PC-3 (cell line): Measurements from ENCODE around the gene RNF166. TPM values are rescaled to one million over a fixed set of nuclear protein-coding genes. Genes with fewer than 3 reads are reported as not detected.

ENCODE experiments used
- ATAC-seq: fragments of 200-7000 bp; cut with Tn5 transposase; 2 replicates; pipeline ENCODE4 v1.9.1; 2020; ENCODE audit warnings: mild to moderate bottlenecking, moderate library complexity
- BruUV-seq: library from RNA; stranded (reverse); fragments of 400-500 nt; replicated peaks from 2 replicates; lab custom pipeline; 2021; lab: Mats Ljungman, UMichigan
- CTCF ChIA-PET: fragments of 300-600 bp; sonication (Branson Sonifier 250); formaldehyde crosslinking; loops from one replicate; lab custom pipeline; 2022; ENCODE audit warnings: antibody characterized with exemption; lab: Charles Lee
- POLR2A ChIA-PET: fragments of 300-600 bp; sonication (Branson Sonifier 250); formaldehyde crosslinking; loops from one replicate; lab custom pipeline; 2022; ENCODE audit warnings: antibody characterized with exemption; ENCODE audit not compliant: unreplicated experiment; lab: Charles Lee
- DNase-seq: peaks from one replicate; pipeline ENCODE4 v3.0.0-alpha.2; 2015
- H2AFZ ChIP-seq: fragments of 300-600 bp; sonication (generic); 2 replicates; pipeline ENCODE4 v1.6.0; 2016; ENCODE audit warnings: antibody characterized with exemption, low read length
- H3F3A ChIP-seq: fragments of 300-600 bp; sonication (generic); one replicate; pipeline ENCODE4 v1.6.0; 2017; ENCODE audit warnings: antibody characterized with exemption, low read length, control low read depth, mild to moderate bottlenecking; ENCODE audit not compliant: unreplicated experiment
- H3K27ac ChIP-seq: fragments of 300-600 bp; sonication (generic); 2 replicates; pipeline ENCODE4 v1.5.1; 2016; ENCODE audit warnings: mild to moderate bottlenecking, low read length
- H3K27me3 ChIP-seq: fragments of 300-600 bp; sonication (generic); 2 replicates; pipeline ENCODE4 v1.6.1; 2016; ENCODE audit warnings: low read length, mixed read lengths
- H3K36me3 ChIP-seq: fragments of 300-600 bp; sonication (generic); 2 replicates; pipeline ENCODE4 v1.6.1; 2016; ENCODE audit warnings: low read depth, mixed run types, low read length, mixed read lengths
- H3K4me1 ChIP-seq: fragments of 300-600 bp; sonication (generic); 2 replicates; pipeline ENCODE4 v1.5.1; 2016; ENCODE audit warnings: low read length; ENCODE audit not compliant: insufficient read depth
- H3K4me2 ChIP-seq: fragments of 300-600 bp; sonication (generic); 2 replicates; pipeline ENCODE4 v1.6.0; 2016; ENCODE audit warnings: low read length
- H3K4me3 ChIP-seq: fragments of 300-600 bp; sonication (generic); 2 replicates; pipeline ENCODE4 v1.5.1; 2016; ENCODE audit warnings: mild to moderate bottlenecking, low read length, mixed read lengths
- H3K79me2 ChIP-seq: fragments of 300-600 bp; sonication (generic); 2 replicates; pipeline ENCODE4 v1.6.1; 2017; ENCODE audit warnings: low read length, mixed read lengths
- H3K9ac ChIP-seq: fragments of 300-600 bp; sonication (generic); 2 replicates; pipeline ENCODE4 v1.6.0; 2016; ENCODE audit warnings: mild to moderate bottlenecking, low read length
- H3K9me2 ChIP-seq: fragments of 300-600 bp; sonication (generic); replicated peaks from 2 replicates; pipeline ENCODE4 v1.6.1; 2016; ENCODE audit warnings: mixed run types, low read length, mixed read lengths
- H3K9me3 ChIP-seq: fragments of 300-600 bp; sonication (generic); 2 replicates; pipeline ENCODE4 v1.6.1; 2016; ENCODE audit warnings: low read length, mixed read lengths
- H4K20me1 ChIP-seq: fragments of 300-600 bp; sonication (generic); 2 replicates; pipeline ENCODE4 v1.6.1; 2016; ENCODE audit warnings: low read length, mixed read lengths
- EZH2 ChIP-seq: fragments of 300-600 bp; sonication (generic); IDR thresholded peaks from one replicate; pipeline ENCODE4 v1.6.1; 2017; ENCODE audit warnings: antibody characterized with exemption, mild to moderate bottlenecking, low read length; ENCODE audit not compliant: unreplicated experiment
- EZH2phosphoT487 ChIP-seq: fragments of 300-600 bp; sonication (generic); IDR thresholded peaks from 2 replicates; pipeline ENCODE4 v1.6.1; 2018; ENCODE audit warnings: mild to moderate bottlenecking, antibody characterized with exemption, low read length, borderline replicate concordance
- intact Hi-C: fragments of 100-400 bp; cut with micrococcal nuclease; formaldehyde crosslinking; loops from 2 replicates; pipeline ENCODE4 v1.9.0; 2023
- total RNA-seq: library from RNA; depleted of rRNA; stranded (reverse); fragments of >200 nt; gene quantifications from 2 replicates; pipeline ENCODE4 v1.2.3, GENCODE V29; 2014
- TF ChIP-seq, protein P1 (sequence below): fragments of 300-600 bp; sonication (generic); conservative IDR thresholded peaks from 2 replicates; pipeline ENCODE4 v1.5.1; 2017; ENCODE audit warnings: antibody characterized with exemption, low read depth, mild to moderate bottlenecking, low read length

RNF166 gene
- total RNA-seq, 1 experiment from 2014 or later: 28.8 TPM

- Histone ChIP-seq H2AFZ (0 out of 2 replicates have a peak overlapping the region, but pooled peaks have one; percentile 53), H3F3A (no peaks in the 10 kb centered on the region), H3K4me3 (no peak overlapping the region), H3K9me2 (no peaks in the 10 kb centered on the region), H3K27ac (no peak overlapping the region), H3K9ac (no peak overlapping the region), H4K20me1 (no peaks in the 10 kb centered on the region), H3K4me2 (no peak overlapping the region), H3K4me1 (peaks cover 6% of the 10 kb centered on the region; the same call in 1 of the 2 replicates), H3K27me3 (no peaks in the 10 kb centered on the region), H3K9me3 (no peaks in the 10 kb centered on the region), H3K36me3 (no peaks in the 10 kb centered on the region), H3K79me2 (no peaks in the 10 kb centered on the region)
- no peak for ATAC-seq
- TF ChIP-seq EZH2 (no peak), EZH2phosphoT487 (no peak)
- TF ChIP-seq, protein P1, sequence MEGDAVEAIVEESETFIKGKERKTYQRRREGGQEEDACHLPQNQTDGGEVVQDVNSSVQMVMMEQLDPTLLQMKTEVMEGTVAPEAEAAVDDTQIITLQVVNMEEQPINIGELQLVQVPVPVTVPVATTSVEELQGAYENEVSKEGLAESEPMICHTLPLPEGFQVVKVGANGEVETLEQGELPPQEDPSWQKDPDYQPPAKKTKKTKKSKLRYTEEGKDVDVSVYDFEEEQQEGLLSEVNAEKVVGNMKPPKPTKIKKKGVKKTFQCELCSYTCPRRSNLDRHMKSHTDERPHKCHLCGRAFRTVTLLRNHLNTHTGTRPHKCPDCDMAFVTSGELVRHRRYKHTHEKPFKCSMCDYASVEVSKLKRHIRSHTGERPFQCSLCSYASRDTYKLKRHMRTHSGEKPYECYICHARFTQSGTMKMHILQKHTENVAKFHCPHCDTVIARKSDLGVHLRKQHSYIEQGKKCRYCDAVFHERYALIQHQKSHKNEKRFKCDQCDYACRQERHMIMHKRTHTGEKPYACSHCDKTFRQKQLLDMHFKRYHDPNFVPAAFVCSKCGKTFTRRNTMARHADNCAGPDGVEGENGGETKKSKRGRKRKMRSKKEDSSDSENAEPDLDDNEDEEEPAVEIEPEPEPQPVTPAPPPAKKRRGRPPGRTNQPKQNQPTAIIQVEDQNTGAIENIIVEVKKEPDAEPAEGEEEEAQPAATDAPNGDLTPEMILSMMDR: no peak
- POLR2A ChIA-PET: no interaction called here
- intact Hi-C loops: no loop called here
- CTCF ChIA-PET: no interaction called here
- DNase-seq: no peak
- no TSS peak for BruUV-seq
These were observed 25.6 kb downstream of the RNF166 start for GRCh38 chr16:88680554-88681083.

GRCh38 chr16:88678224-88678979, 27.8 kb downstream of the RNF166 start:
- TF ChIP-seq EZH2 (no peak), EZH2phosphoT487 (no peak)
- TF ChIP-seq, protein P1: no peak
- H3K4me1 ChIP-seq: peaks cover 6% of the 10 kb centered on the region; the same call in 1 of the 2 replicates
- POLR2A ChIA-PET: no interaction called here

GRCh38 chr16:88677721-88678120, 28.5 kb downstream of the RNF166 start:
- H3K9ac ChIP-seq: no peak overlapping the region
- H3K27ac ChIP-seq: no peak overlapping the region
- intact Hi-C loops: no loop called here
- H3K79me2 ChIP-seq: no peaks in the 10 kb centered on the region
- H3K27me3 ChIP-seq: no peaks in the 10 kb centered on the region
- peaks cover 6% of the 10 kb centered on the region; the same call in 1 of the 2 replicates for H3K4me1 ChIP-seq
- H3K36me3 ChIP-seq: no peaks in the 10 kb centered on the region
- no peak overlapping the region for H3K4me2 ChIP-seq
- no peak for ATAC-seq
- CTCF ChIA-PET: no interaction called here
- no peak for DNase-seq
- no peaks in the 10 kb centered on the region for H4K20me1 ChIP-seq
- BruUV-seq: no TSS peak
- POLR2A ChIA-PET: no interaction called here
- no peak overlapping the region for H3K4me3 ChIP-seq
- no peaks in the 10 kb centered on the region for H3F3A ChIP-seq
- H3K9me3 ChIP-seq: no peaks in the 10 kb centered on the region
- no peaks in the 10 kb centered on the region for H3K9me2 ChIP-seq
- no peak for TF ChIP-seq EZH2phosphoT487
- TF ChIP-seq, protein P1: no peak
- no peak for TF ChIP-seq EZH2
- no peak overlapping the region for H2AFZ ChIP-seq

More at GRCh38 chr16:88678224-88678979, 27.8 kb downstream of the RNF166 start:
- no peak overlapping the region for H3K4me2 ChIP-seq
- no peaks in the 10 kb centered on the region for H3K79me2 ChIP-seq
- CTCF ChIA-PET: no interaction called here
- no peaks in the 10 kb centered on the region for H3F3A ChIP-seq
- no peak overlapping the region for H3K27ac ChIP-seq
- H3K9me3 ChIP-seq: no peaks in the 10 kb centered on the region
- no TSS peak for BruUV-seq
- H3K27me3 ChIP-seq: no peaks in the 10 kb centered on the region
- DNase-seq: no peak
- ATAC-seq: no peak; the same call in 1 of the 2 replicates
- no peak overlapping the region for H3K4me3 ChIP-seq
- H4K20me1 ChIP-seq: no peaks in the 10 kb centered on the region
- H3K36me3 ChIP-seq: no peaks in the 10 kb centered on the region
- intact Hi-C loops: no loop called here
- H3K9me2 ChIP-seq: no peaks in the 10 kb centered on the region
- H3K9ac ChIP-seq: no peak overlapping the region
- H2AFZ ChIP-seq: no peak overlapping the region
